ENCODE data around the gene ASPHD2.
"Not testable (repeated sequence)": the region's sequence is repeated elsewhere in the genome, so short reads cannot be mapped to it uniquely, and the experiment has no call there.

ASPHD2 gene

GRCh38 chr22:26406118-26406517, 22.9 kb upstream of the ASPHD2 start:
- no peak for TF ChIP-seq EZH2phosphoT487 (IDR thresholded peaks at IDR 0.05; ENCODE audit: low read depth)
- TF ChIP-seq CTCF (IDR thresholded peaks at IDR 0.05; ENCODE audit: low read depth, low read length): no peak
- H3K27ac ChIP-seq (ENCODE audit: low read length): no peak overlapping the region
- no peak overlapping the region for H3K4me2 ChIP-seq (ENCODE audit: low read length)
- H3K9me3 ChIP-seq (ENCODE audit: insufficient read depth, low read length): no peaks in the 10 kb centered on the region
- H4K20me1 ChIP-seq (ENCODE audit: insufficient read depth, low read length): no peaks in the 10 kb centered on the region
- peaks cover 8% of the 10 kb centered on the region; the same call in 1 of the 2 replicates for H3K27me3 ChIP-seq (ENCODE audit: low read depth, low read length)
- H2AFZ ChIP-seq (ENCODE audit: low read depth, low read length): no peak overlapping the region
- H3K79me2 ChIP-seq (ENCODE audit: low read length): no peaks in the 10 kb centered on the region
- H3K36me3 ChIP-seq (replicated peaks; ENCODE audit: low read depth, low read length): no peaks in the 10 kb centered on the region
- H3K4me3 ChIP-seq (ENCODE audit: low read length): no peak overlapping the region
- no peak overlapping the region for H3K9ac ChIP-seq (ENCODE audit: low read length)
- peaks cover 19% of the 10 kb centered on the region for H3K4me1 ChIP-seq (ENCODE audit: low read length)

- not testable (repeated sequence) for H3K9ac ChIP-seq (ENCODE audit: low read length); H3K9me3 ChIP-seq (ENCODE audit: insufficient read depth, low read length); H3K79me2 ChIP-seq (ENCODE audit: low read length); H3K27ac ChIP-seq (ENCODE audit: low read length); H3K4me2 ChIP-seq (ENCODE audit: low read length); H2AFZ ChIP-seq (ENCODE audit: low read depth, low read length); H4K20me1 ChIP-seq (ENCODE audit: insufficient read depth, low read length); H3K36me3 ChIP-seq (replicated peaks; ENCODE audit: low read depth, low read length); H3K4me3 ChIP-seq (ENCODE audit: low read length)
- Histone ChIP-seq H3K27me3 (ENCODE audit: low read depth, low read length) (peaks cover 21% of the 10 kb centered on the region), H3K4me1 (ENCODE audit: low read length) (peaks cover 19% of the 10 kb centered on the region)
Measured at GRCh38 chr22:26408562-26409220, 20.4 kb upstream of the ASPHD2 start.

GRCh38 chr22:26409719-26410335, 19.2 kb upstream of the ASPHD2 start:
- H3K4me1 ChIP-seq (ENCODE audit: low read length): peaks cover 19% of the 10 kb centered on the region
- peaks cover 21% of the 10 kb centered on the region for H3K27me3 ChIP-seq (ENCODE audit: low read depth, low read length)
- H3K4me3 ChIP-seq (ENCODE audit: low read length): no peak overlapping the region
- H2AFZ ChIP-seq (ENCODE audit: low read depth, low read length): no peak overlapping the region
- no peak overlapping the region for H3K27ac ChIP-seq (ENCODE audit: low read length)
- H3K79me2 ChIP-seq (ENCODE audit: low read length): no peaks in the 10 kb centered on the region
- H3K9ac ChIP-seq (ENCODE audit: low read length): no peak overlapping the region
- no peak overlapping the region for H3K4me2 ChIP-seq (ENCODE audit: low read length)
- H3K9me3 ChIP-seq (ENCODE audit: insufficient read depth, low read length): no peaks in the 10 kb centered on the region
- no peaks in the 10 kb centered on the region for H3K36me3 ChIP-seq (replicated peaks; ENCODE audit: low read depth, low read length)
- no peaks in the 10 kb centered on the region for H4K20me1 ChIP-seq (ENCODE audit: insufficient read depth, low read length)
- no peak for TF ChIP-seq CTCF (IDR thresholded peaks at IDR 0.05; ENCODE audit: low read depth, low read length)
- TF ChIP-seq EZH2phosphoT487 (IDR thresholded peaks at IDR 0.05; ENCODE audit: low read depth): no peak

GRCh38 chr22:26410386-26410785, 18.7 kb upstream of the ASPHD2 start:
- Histone ChIP-seq H3K4me2 (ENCODE audit: low read length) (no peak overlapping the region), H3K9me3 (ENCODE audit: insufficient read depth, low read length) (no peaks in the 10 kb centered on the region), H3K79me2 (ENCODE audit: low read length) (no peaks in the 10 kb centered on the region), H3K36me3 (replicated peaks; ENCODE audit: low read depth, low read length) (no peaks in the 10 kb centered on the region), H2AFZ (ENCODE audit: low read depth, low read length) (no peak overlapping the region), H4K20me1 (ENCODE audit: insufficient read depth, low read length) (no peaks in the 10 kb centered on the region), H3K27ac (ENCODE audit: low read length) (no peak overlapping the region), H3K4me3 (ENCODE audit: low read length) (no peak overlapping the region), H3K4me1 (ENCODE audit: low read length) (peaks cover 15% of the 10 kb centered on the region), H3K9ac (ENCODE audit: low read length) (no peak overlapping the region), H3K27me3 (ENCODE audit: low read depth, low read length) (peaks cover 22% of the 10 kb centered on the region)
- TF ChIP-seq CTCF (IDR thresholded peaks at IDR 0.05; ENCODE audit: low read depth, low read length) (no peak), EZH2phosphoT487 (IDR thresholded peaks at IDR 0.05; ENCODE audit: low read depth) (no peak)

Data from OCI-LY3 (cell line).